Measurements from ENCODE around the gene TMEM17. TPM values are rescaled to one million over a fixed set of nuclear protein-coding genes. Genes with fewer than 3 reads are reported as not detected.

TMEM17 gene
- total and polyA plus RNA-seq, 2 of the 13 experiments (the other 11 are each of a cell fraction or from before 2014, with no cell fraction given), result 0.22 to 0.50 TPM

- no peak for TF ChIP-seq FIP1L1 (IDR thresholded peaks at IDR 0.05; ENCODE audit: borderline replicate concordance, insufficient read depth, low read depth, low read length)
- no peak for TF ChIP-seq ZNF577 (CRISPR knock-in tag; IDR thresholded peaks at IDR 0.05; ENCODE audit: borderline replicate concordance, low read depth)
- TF ChIP-seq ZNF7 (CRISPR knock-in tag; IDR thresholded peaks at IDR 0.05), result peak; percentile 99
- TF ChIP-seq E2F1 (CRISPR knock-in tag; IDR thresholded peaks at IDR 0.05), result peak; percentile 41
- TF ChIP-seq TFDP2 (CRISPR knock-in tag; IDR thresholded peaks at IDR 0.05), result 0 out of 2 replicates have a peak, but pooled peaks have one; percentile 28
- no peak; the same call in 1 of the 2 replicates for TF ChIP-seq PCBP1 (IDR thresholded peaks at IDR 0.05; ENCODE audit: borderline replicate concordance, low read depth, low read length)
- peak; percentile 33 for TF ChIP-seq IKZF4 (CRISPR knock-in tag; IDR thresholded peaks at IDR 0.05; ENCODE audit: borderline replicate concordance, low read depth, not compliant biosample characterization)
- TF ChIP-seq ZBTB8A (CRISPR knock-in tag; IDR thresholded peaks at IDR 0.05; ENCODE audit: borderline replicate concordance, low read depth), result peak; percentile 75; the same call in 1 of the 2 replicates
- TF ChIP-seq ZBTB14 (CRISPR knock-in tag; IDR thresholded peaks at IDR 0.05), result peak; percentile 24; the same call in 1 of the 2 replicates
- peak; percentile 39; the same call in 1 of the 2 replicates for TF ChIP-seq ZSCAN21 (CRISPR knock-in tag; IDR thresholded peaks at IDR 0.05; ENCODE audit: borderline replicate concordance)
- TF ChIP-seq IRX3 (CRISPR knock-in tag; IDR thresholded peaks at IDR 0.05; ENCODE audit: borderline replicate concordance, low read depth), result no peak; the same call in 1 of the 2 replicates
- no peak for TF ChIP-seq ZNF597 (CRISPR knock-in tag; IDR thresholded peaks at IDR 0.05)
- no peak for TF ChIP-seq MBNL3 (CRISPR knock-in tag; conservative IDR thresholded peaks at IDR 0.05)
- peak; percentile 100 for TF ChIP-seq ZBTB7A (CRISPR knock-in tag; IDR thresholded peaks at IDR 0.05)
- peak; percentile 50 for TF ChIP-seq FOXA3 (CRISPR knock-in tag; IDR thresholded peaks at IDR 0.05)
- TF ChIP-seq CAMTA2 (CRISPR knock-in tag; IDR thresholded peaks at IDR 0.05; ENCODE audit: borderline replicate concordance), result peak; percentile 44; the same call in 1 of the 2 replicates
- peak; percentile 81 for TF ChIP-seq PHF8 (CRISPR knock-in tag; IDR thresholded peaks at IDR 0.05)
- 0 out of 2 replicates have a peak, but pooled peaks have one; percentile 28 for TF ChIP-seq ZNF83 (CRISPR knock-in tag; IDR thresholded peaks at IDR 0.05; ENCODE audit: borderline replicate concordance)
- peak; percentile 96 for TF ChIP-seq KDM5B (CRISPR knock-in tag; IDR thresholded peaks at IDR 0.05; ENCODE audit: borderline replicate concordance)
- no peak for TF ChIP-seq SRSF9 (IDR thresholded peaks at IDR 0.05; ENCODE audit: borderline replicate concordance, insufficient read depth, low read depth, low read length, poor library complexity, severe bottlenecking)
- TF ChIP-seq MTERF4 (CRISPR knock-in tag; IDR thresholded peaks at IDR 0.05), result no peak
- 0 out of 2 replicates have a peak, but pooled peaks have one; percentile 22 for TF ChIP-seq JUN (CRISPR knock-in tag; IDR thresholded peaks at IDR 0.05)
These were observed 49.1 kb downstream of the TMEM17 start (continued) for GRCh38 chr2:62456721-62457539.
